Activated CD4-positive, alpha-beta memory T cell treated with anti-CD3 and anti-CD28 coated beads, Interleukin-2, amount 10 ng/mL, durations not matched to agents 7 days and 5 days (primary cell): Measurements from ENCODE around the gene REPS2. TPM values are rescaled to one million over a fixed set of nuclear protein-coding genes. Genes with fewer than 3 reads are reported as not detected.

Source experiments
- CTCF ChIA-PET: fragments of 350-600 bp; sonication (Branson Sonifier 250); formaldehyde crosslinking; loops from one replicate; lab custom pipeline; 2021; ENCODE audit warnings: antibody characterized with exemption, inconsistent platforms; lab: Charles Lee
- POLR2A ChIA-PET: fragments of 350-600 bp; sonication (Branson Sonifier 250); formaldehyde crosslinking; loops from one replicate; lab custom pipeline; 2021; ENCODE audit warnings: antibody characterized with exemption; lab: Charles Lee
- DNase-seq: peaks from one replicate; pipeline ENCODE4 v3.0.0-alpha.2; 2020
- H3K27ac Mint-ChIP-seq: one replicate; pipeline ENCODE4 v1.8.0; 2021; ENCODE audit warnings: mild to moderate bottlenecking, mixed read lengths
- H3K27me3 Mint-ChIP-seq: one replicate; pipeline ENCODE4 v1.8.0; 2021; ENCODE audit warnings: mixed read lengths
- H3K36me3 Mint-ChIP-seq: one replicate; pipeline ENCODE4 v1.8.0; 2021; ENCODE audit warnings: low read depth, mixed read lengths
- H3K4me1 Mint-ChIP-seq: one replicate; pipeline ENCODE4 v1.8.0; 2021; ENCODE audit warnings: mixed read lengths
- H3K4me3 Mint-ChIP-seq: one replicate; pipeline ENCODE4 v1.8.0; 2021; ENCODE audit warnings: mild to moderate bottlenecking, mixed read lengths
- H3K9me3 Mint-ChIP-seq: one replicate; pipeline ENCODE4 v1.8.0; 2021; ENCODE audit warnings: mixed read lengths
- total RNA-seq, 2 experiments: library from RNA; stranded (reverse); gene quantifications; one replicate each; pipeline ENCODE4 v1.2.3, GENCODE V29; 2021

The REPS2 gene
- total RNA-seq, 2 experiments from 2014 or later = 0.10 TPM

DNA sequence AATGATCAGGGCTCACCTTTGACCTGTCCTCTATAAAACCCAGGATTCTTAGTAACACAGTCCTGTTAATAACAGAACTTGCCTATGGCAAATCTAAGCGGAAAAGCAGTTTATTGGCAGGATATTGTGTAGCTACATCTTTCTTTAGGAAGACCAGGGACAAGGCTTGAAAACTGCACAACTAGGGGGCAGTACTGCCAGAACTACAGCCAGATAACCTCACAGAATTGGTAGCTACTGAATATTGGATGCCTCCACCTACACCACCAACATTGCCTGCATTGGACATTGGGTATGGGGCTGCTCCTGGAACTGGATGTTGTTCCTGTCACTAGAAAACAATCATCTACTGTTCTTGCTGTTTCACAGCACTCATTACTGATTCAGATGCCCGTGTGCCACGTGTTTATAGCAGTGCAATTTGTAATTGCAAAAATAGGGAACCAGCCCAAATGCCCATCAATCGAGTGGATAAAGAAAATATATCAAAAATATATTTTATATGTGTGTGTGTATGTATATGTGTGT, 47.4 kb downstream of the REPS2 start:
- Mint-ChIP-seq H3K27ac (no peak overlapping the region), H3K36me3 (no peaks in the 10 kb centered on the region), H3K4me3 (no peak overlapping the region), H3K9me3 (no peaks in the 10 kb centered on the region), H3K27me3 (peaks cover 4% of the 10 kb centered on the region), H3K4me1 (no peaks in the 10 kb centered on the region)
- DNase-seq = no peak
- ChIA-PET POLR2A (no interaction called here), CTCF (interaction anchor here (1.1 kb wide), 1 partner anchor 52 kb away, joined by 3 read pairs; no protein-coding TSS in a partner anchor)

DNA sequence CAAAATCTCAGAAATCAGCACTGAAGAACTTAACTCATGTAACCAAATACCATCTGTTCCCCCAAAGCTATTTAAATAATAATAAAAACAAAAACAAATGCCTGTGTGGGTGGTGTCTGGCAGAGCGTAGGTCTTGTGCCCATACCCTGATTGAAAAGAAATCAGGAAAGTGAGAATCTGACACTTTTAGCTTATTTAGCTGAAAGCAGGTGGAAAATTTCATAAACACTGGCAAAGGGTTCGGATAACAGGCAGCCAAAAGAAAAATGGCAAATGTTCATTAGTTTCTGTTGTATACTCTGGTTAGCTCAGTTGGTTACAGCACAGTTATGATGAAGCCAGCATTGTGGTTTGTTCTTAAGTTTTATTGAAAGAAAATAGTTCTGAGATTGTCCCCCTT, 48.3 kb downstream of the REPS2 start:
- Mint-ChIP-seq H3K9me3 (no peaks in the 10 kb centered on the region), H3K27me3 (peaks cover 4% of the 10 kb centered on the region), H3K36me3 (no peaks in the 10 kb centered on the region), H3K4me3 (no peak overlapping the region), H3K27ac (no peak overlapping the region), H3K4me1 (no peaks in the 10 kb centered on the region)
- POLR2A ChIA-PET = no interaction called here
- CTCF ChIA-PET = interaction anchor here (1.1 kb wide), 1 partner anchor 51 kb away, joined by 3 read pairs; no protein-coding TSS in a partner anchor
- DNase-seq = no peak

- ChIA-PET POLR2A (no interaction called here), CTCF (no interaction called here)
- Mint-ChIP-seq H3K27ac (no peak overlapping the region), H3K27me3 (peaks cover 5% of the 10 kb centered on the region), H3K4me1 (no peaks in the 10 kb centered on the region), H3K9me3 (no peaks in the 10 kb centered on the region), H3K36me3 (no peaks in the 10 kb centered on the region), H3K4me3 (no peak overlapping the region)
- no peak for DNase-seq
These were observed 50.9 kb downstream of the REPS2 start for GRCh38 chrX:16997313-16997712.

DNA sequence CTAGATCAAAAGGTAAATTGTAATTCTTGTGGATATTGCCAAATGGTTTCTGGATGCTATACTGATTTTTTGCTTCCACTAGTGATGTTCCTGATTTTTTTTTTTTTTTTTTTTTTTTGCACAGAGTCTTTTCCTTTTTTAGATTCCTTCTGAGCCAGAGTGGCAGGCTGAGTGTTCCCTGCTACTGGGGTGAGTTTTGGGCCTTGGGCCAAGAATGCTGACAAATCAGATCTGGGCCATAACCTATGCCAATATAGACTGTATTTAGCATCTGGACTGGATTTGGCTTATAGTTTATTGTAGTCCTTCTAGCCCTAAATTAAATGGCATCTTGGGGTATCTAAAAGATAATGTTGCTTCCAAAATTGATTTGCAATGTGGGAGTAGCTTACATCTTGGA, 52.8 kb downstream of the REPS2 start:
- DNase-seq = no peak
- peaks cover 5% of the 10 kb centered on the region for H3K27me3 Mint-ChIP-seq
- no peaks in the 10 kb centered on the region for H3K36me3 Mint-ChIP-seq
- no peaks in the 10 kb centered on the region for H3K9me3 Mint-ChIP-seq
- H3K4me3 Mint-ChIP-seq = no peak overlapping the region
- H3K27ac Mint-ChIP-seq = no peak overlapping the region
- CTCF ChIA-PET = interaction anchor here (0.7 kb wide), 1 partner anchor 106 kb away, joined by 3 read pairs; no protein-coding TSS in a partner anchor
- POLR2A ChIA-PET = no interaction called here
- H3K4me1 Mint-ChIP-seq = peaks cover 6% of the 10 kb centered on the region

DNA sequence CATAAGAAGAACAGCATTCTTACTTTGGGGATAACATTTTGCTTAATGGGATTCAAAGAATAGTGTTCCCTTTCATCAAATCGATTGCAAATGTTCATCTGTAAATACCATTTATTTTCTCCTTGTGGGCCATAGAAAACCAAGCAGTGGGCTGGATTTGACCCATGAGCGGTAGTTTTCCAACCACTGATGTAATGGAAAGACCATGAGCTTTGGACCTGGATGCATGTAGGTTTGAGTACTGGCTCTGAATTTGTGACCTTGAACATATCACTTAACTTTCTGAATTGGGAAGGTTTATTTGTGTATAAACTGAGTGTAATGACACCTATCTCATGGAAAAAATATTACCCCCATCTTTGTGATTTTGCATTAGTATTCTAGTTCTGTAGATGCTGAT, 54.3 kb downstream of the REPS2 start:
- Mint-ChIP-seq H3K27me3 (peaks cover 4% of the 10 kb centered on the region), H3K4me1 (peaks cover 6% of the 10 kb centered on the region), H3K27ac (no peak overlapping the region), H3K4me3 (no peak overlapping the region), H3K9me3 (no peaks in the 10 kb centered on the region), H3K36me3 (no peaks in the 10 kb centered on the region)
- DNase-seq = no peak
- CTCF ChIA-PET = no interaction called here
- POLR2A ChIA-PET = no interaction called here

- ChIA-PET CTCF (no interaction called here), POLR2A (no interaction called here)
- Mint-ChIP-seq H3K36me3 (no peaks in the 10 kb centered on the region), H3K27me3 (peaks cover 2% of the 10 kb centered on the region), H3K4me1 (peaks cover 6% of the 10 kb centered on the region), H3K4me3 (no peak overlapping the region), H3K9me3 (no peaks in the 10 kb centered on the region), H3K27ac (no peak overlapping the region)
- no peak for DNase-seq
These were observed 59.4 kb downstream of the REPS2 start for GRCh38 chrX:17005712-17006368.

GRCh38 chrX:17007134-17007768, 60.8 kb downstream of the REPS2 start:
- peaks cover 6% of the 10 kb centered on the region for H3K4me1 Mint-ChIP-seq
- DNase-seq = no peak
- ChIA-PET POLR2A (no interaction called here), CTCF (no interaction called here)
- H3K27me3 Mint-ChIP-seq = no peaks in the 10 kb centered on the region
- H3K36me3 Mint-ChIP-seq = no peaks in the 10 kb centered on the region
- H3K9me3 Mint-ChIP-seq = no peaks in the 10 kb centered on the region
- no peak overlapping the region for H3K27ac Mint-ChIP-seq
- H3K4me3 Mint-ChIP-seq = no peak overlapping the region

DNA sequence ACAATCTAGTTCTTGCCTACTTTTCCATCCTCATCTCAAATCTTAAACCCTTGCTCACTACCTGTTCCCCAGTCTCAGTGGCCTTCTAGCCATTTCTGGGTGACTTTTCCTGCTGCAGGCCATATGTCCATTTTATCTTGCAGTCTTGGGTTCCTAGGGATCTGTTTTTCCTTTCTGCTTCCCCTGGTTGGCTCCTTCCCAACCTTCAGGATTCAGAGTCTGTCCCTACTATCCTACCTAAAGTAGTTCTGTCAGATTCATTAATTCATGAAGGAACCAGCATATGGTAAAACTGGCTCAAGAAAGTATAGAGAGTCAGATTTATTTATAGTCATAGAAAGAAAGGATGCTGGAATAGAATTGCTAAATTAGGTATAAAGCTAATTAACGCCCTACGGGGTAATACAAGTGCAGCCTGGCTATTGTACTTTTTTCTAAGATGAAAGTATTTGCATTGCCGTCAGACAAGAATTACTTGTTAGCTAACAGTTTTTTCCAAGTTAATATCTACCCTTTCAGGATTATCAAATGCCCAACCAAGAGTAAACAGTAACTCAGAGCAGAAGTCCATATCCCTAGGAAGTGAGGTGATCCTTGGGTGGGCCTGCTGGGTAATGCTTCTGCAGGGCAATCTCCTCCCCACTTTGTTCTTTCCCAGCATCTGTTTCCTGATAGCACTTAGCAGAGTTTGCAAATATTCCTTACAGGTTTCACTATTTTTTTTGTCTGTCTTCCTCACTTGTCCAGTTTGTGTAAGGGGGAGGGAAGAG, 63.6 kb downstream of the REPS2 start:
- Mint-ChIP-seq H3K27me3 (no peaks in the 10 kb centered on the region), H3K4me3 (no peak overlapping the region), H3K36me3 (no peaks in the 10 kb centered on the region), H3K9me3 (no peaks in the 10 kb centered on the region), H3K4me1 (no peaks in the 10 kb centered on the region), H3K27ac (no peak overlapping the region)
- no peak for DNase-seq
- ChIA-PET POLR2A (no interaction called here), CTCF (interaction anchor here (1.0 kb wide), 1 partner anchor 37 kb away, joined by 3 read pairs; no protein-coding TSS in a partner anchor)

DNA sequence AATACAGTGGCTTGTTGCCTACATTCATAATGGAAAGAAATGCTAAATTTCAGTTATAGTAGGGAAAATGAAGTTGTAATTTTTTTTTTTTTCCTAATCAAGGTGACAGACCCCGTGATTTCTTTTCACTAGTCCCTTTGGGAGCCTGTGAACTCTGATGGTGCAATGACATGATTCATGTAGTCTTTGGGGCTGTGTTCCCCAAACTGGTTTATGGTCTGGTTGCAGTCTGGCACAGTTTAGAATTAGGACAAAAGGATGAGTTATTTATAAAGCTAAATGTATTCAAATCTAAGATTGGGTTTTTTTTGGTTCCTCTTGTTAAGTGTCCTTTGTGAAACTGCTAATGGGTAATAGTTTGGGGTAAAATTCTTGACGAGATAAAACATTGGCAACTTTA, 66.0 kb downstream of the REPS2 start:
- ChIA-PET POLR2A (no interaction called here), CTCF (no interaction called here)
- Mint-ChIP-seq H3K27me3 (no peaks in the 10 kb centered on the region), H3K4me3 (no peak overlapping the region), H3K9me3 (no peaks in the 10 kb centered on the region), H3K4me1 (no peaks in the 10 kb centered on the region), H3K36me3 (no peaks in the 10 kb centered on the region), H3K27ac (no peak overlapping the region)
- DNase-seq = no peak

GRCh38 chrX:17014216-17014615, 67.8 kb downstream of the REPS2 start:
- Mint-ChIP-seq H3K27ac (no peak overlapping the region), H3K27me3 (no peaks in the 10 kb centered on the region), H3K36me3 (no peaks in the 10 kb centered on the region), H3K4me1 (no peaks in the 10 kb centered on the region), H3K9me3 (no peaks in the 10 kb centered on the region), H3K4me3 (no peak overlapping the region)
- no peak for DNase-seq
- CTCF ChIA-PET = no interaction called here
- POLR2A ChIA-PET = no interaction called here

GRCh38 chrX:17017134-17017533, 70.7 kb downstream of the REPS2 start:
- Mint-ChIP-seq H3K27me3 (no peaks in the 10 kb centered on the region), H3K4me1 (no peaks in the 10 kb centered on the region), H3K9me3 (no peaks in the 10 kb centered on the region), H3K27ac (no peak overlapping the region), H3K4me3 (no peak overlapping the region), H3K36me3 (no peaks in the 10 kb centered on the region)
- no peak for DNase-seq
- ChIA-PET POLR2A (no interaction called here), CTCF (no interaction called here)

DNA sequence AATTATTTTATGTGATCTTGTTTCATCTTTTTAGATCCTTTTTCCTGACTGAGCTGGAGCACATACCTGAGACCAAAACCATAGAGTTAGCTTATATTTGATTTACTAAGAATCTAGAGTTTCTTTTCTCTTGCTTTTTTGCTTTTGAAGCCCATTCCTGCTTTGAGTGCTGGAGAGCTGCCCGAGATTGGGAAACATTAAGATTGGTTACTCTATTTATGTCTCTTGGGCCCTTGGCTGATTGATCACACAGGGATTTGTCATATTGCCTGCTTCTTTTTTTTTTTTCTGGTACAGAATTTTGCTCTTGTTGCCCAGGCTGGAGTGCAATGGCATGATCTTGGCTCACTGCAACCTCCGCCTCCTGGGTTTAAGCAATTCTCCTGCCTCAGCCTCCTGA, 73.9 kb downstream of the REPS2 start:
- no peak overlapping the region for H3K4me3 Mint-ChIP-seq
- no peaks in the 10 kb centered on the region for H3K9me3 Mint-ChIP-seq
- H3K4me1 Mint-ChIP-seq = no peaks in the 10 kb centered on the region
- no peaks in the 10 kb centered on the region for H3K27me3 Mint-ChIP-seq
- ChIA-PET CTCF (no interaction called here), POLR2A (no interaction called here)
- no peak for DNase-seq
- H3K36me3 Mint-ChIP-seq = no peaks in the 10 kb centered on the region
- no peak overlapping the region for H3K27ac Mint-ChIP-seq
